Measurements from ENCODE around the gene RPS24. TPM values are rescaled to one million over a fixed set of nuclear protein-coding genes. Genes with fewer than 3 reads are reported as not detected.

The RPS24 gene
- total RNA-seq, 1 experiment from 2014 or later: 3,270 TPM

Other genes starting within 250 kb of the RPS24 start
- gene DLG5, start 107.1 kb upstream of the RPS24 start, total RNA-seq (2014; rRNA removed; shearing (Covaris generic)): 14.0 and 16.8 TPM in 2 replicates
- gene POLR3A, start 4.3 kb upstream of the RPS24 start, total RNA-seq (2014; rRNA removed; shearing (Covaris generic)): 4.7 and 5.5 TPM in 2 replicates